Fibroblast of villous mesenchyme (primary cell): ENCODE data around the gene TGFBR3. TPM values are rescaled to one million over a fixed set of nuclear protein-coding genes. Genes with fewer than 3 reads are reported as not detected.
A peak's percentile ranks its signal among the peaks of the same experiment; 100 is the strongest.

ENCODE experiments used
- DNase-seq: peaks from one replicate; pipeline ENCODE4 v3.0.0-alpha.2; 2010; ENCODE audit warnings: low read depth
- H3K4me3 ChIP-seq: 2 replicates; pipeline ENCODE4 v1.5.1; 2011; ENCODE audit warnings: low read depth, mild to moderate bottlenecking, low read length
- CTCF ChIP-seq: IDR thresholded peaks from 2 replicates; pipeline ENCODE4 v1.5.1; 2012; ENCODE audit warnings: low read depth, mild to moderate bottlenecking, low read length; ENCODE audit not compliant: insufficient read depth
- total RNA-seq: library from RNA; depleted of rRNA; stranded (reverse); fragments of >200 nt; gene quantifications from 2 replicates; pipeline ENCODE4 v1.2.3, GENCODE V29; 2012

Gene TGFBR3
- total RNA-seq, 1 donor, result 17.7 TPM

DNA sequence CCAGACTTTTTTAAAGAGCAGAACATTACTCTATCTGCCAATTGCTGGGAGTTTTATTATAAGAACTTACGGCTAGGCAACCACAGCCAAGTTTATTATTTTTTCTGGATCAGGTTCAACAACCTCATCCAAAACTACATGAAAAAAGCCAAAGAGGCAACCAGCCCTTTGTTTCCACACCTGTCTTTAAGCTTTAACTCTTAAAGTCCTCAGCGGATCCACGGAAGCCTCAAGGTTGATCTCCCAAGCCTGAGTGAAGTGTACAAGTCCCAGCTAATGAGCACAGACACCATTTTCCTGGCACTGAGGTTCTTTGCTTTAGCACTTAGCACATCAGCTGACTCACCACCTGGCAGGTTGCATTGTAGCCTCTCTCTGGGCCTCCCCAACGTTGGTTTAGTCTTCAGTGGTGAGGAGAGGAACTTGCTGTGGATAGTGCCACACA, 143.1 kb downstream of the TGFBR3 start:
- H3K4me3 ChIP-seq, result no peak overlapping the region
- no peak for DNase-seq
- no peak for TF ChIP-seq CTCF

DNA sequence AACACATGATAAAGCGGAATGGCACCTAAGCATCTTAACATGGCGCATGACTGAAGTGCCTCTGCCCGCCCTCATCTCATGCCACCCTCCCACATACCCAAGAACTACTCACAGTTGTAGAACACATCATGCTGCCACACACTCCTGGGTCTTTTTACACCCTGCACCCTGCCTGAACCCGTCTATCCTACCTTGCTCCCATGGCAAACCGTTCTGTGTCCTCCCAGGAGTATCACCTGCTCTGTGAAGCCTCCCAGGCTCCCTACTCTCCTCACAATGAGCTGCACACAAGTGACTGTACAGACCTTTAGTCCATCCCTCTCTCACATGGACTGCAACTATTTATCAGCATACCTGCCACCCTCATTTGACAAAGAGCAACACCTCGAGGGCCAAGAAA, 144.0 kb downstream of the TGFBR3 start:
- DNase-seq, result no peak
- no peak for TF ChIP-seq CTCF
- no peak overlapping the region for H3K4me3 ChIP-seq

DNA sequence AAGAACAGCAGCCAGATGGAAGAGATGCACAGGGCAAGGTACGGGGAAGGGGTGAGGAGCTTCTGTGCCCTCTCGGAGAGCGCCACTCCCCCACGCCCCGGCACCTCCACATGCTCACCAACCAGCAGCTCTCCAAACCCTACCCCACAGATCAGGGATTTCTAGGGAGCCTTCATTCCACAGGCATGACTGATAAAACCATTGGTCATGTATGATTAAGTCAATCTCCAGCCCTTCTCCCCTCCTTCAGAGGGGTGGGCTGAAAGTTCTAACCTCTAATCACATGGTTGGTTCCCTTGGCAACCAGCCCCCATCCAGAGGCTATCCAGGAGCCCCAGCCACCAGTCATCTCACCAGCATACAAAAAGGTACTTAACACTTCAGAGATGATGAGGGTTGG, 144.7 kb downstream of the TGFBR3 start:
- no peak for TF ChIP-seq CTCF
- DNase-seq, result no peak
- H3K4me3 ChIP-seq, result no peak overlapping the region

GRCh38 chr1:91737650-91738049, 148.3 kb downstream of the TGFBR3 start:
- TF ChIP-seq CTCF, result no peak
- DNase-seq, result no peak
- H3K4me3 ChIP-seq, result no peak overlapping the region

DNA sequence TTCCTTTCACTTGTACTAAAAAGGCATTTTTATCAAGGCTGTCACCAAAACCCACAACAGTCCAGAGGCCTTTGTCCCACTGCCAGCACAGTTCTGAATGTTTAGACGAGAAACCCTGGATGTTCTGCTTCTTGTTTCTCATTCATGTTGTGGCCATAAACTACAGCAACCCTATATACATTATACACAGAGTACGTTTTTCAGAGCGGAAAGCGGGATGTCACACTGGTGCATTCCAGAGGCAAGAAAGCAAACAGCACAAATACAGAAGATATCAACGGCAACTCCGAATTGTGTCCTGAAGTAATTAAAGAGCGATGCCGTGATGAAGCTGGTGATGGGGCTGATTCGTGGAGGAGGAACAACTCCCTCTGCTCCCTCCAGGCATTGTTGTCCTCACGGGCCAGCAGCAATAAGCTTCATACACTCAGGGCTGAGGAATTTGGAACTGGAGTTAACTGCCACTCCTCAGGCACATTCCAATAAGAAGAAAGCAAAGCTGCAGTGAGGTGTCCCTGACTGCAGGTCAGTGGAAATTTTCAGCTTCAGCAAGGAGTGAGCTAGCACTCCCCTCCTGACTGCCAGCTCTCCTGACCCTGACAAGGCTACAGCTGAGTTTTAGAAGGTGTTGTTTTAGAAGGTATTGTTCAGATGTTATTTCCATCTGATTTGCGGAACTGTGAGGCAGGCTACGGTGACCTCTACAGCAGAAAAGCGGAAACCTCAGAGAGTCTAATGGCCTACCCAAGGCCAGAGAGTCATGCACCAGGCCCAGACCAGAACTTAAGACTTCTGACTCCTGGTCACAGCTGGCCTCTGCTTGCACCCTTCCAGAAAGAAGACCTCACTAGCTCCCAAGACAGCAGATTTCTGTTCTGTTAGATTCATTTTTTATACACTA, 149.0 kb downstream of the TGFBR3 start:
- H3K4me3 ChIP-seq, result no peak overlapping the region
- no peak for TF ChIP-seq CTCF
- DNase-seq, result peak; percentile 88

DNA sequence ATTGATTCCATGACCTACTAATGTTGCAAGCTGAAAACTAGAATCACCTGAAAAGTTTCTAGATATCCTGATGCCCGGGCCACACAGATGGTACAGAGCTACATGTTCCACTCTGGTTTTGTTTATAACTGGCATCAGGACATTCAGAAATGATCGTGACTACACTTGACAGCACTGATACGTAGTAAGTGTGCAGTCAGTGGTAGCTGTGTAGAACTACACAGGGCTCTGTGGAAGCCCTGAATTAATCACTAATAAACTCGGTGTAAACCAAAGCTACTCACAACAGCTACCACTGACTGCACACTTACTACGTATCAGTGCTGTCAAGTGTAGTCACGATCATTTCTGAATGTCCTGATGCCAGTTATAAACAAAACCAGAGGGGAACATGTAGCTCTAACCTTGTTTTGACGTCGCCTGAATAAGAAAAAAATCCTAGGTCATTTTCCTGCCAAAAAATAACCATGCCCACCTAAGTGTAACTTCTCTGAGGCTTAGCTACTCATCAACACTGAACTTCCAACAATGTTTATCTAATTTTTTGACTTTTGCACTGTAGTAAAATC, 149.7 kb downstream of the TGFBR3 start:
- no peak for TF ChIP-seq CTCF
- no peak overlapping the region for H3K4me3 ChIP-seq
- DNase-seq, result no peak
